ENCODE data around the gene EFEMP1. TPM values are rescaled to one million over a fixed set of nuclear protein-coding genes. Genes with fewer than 3 reads are reported as not detected.
"Not testable (repeated sequence)": the region's sequence is repeated elsewhere in the genome, so short reads cannot be mapped to it uniquely, and the experiment has no call there.

EFEMP1 gene
- total RNA-seq, 3 donors from 2014 or later (not counting 1 experiment from before 2014, with no cell fraction given): not detected

GRCh38 chr2:55837073-55837472 is 86.5 kb downstream of the EFEMP1 start:
- Mint-ChIP-seq H3K27ac (no peak overlapping the region), H3K4me1 (no peaks in the 10 kb centered on the region), H3K9me3 (peaks cover 7% of the 10 kb centered on the region in 2 donors), H3K27me3 (ENCODE audit: low read depth in 2 of 2) (no peaks in the 10 kb centered on the region), H3K4me3 (no peak overlapping the region), H3K36me3 (no peaks in the 10 kb centered on the region)
- Histone ChIP-seq H3K4me1 (ENCODE audit: control insufficient read depth, insufficient read depth, low read length) (no peaks in the 10 kb centered on the region), H3K27ac (ENCODE audit: low read length) (no peak overlapping the region), H3K9me3 (ENCODE audit: control insufficient read depth, insufficient read depth, low read length) (no peaks in the 10 kb centered on the region), H3K27me3 (ENCODE audit: control insufficient read depth, insufficient read depth, low read length) (no peaks in the 10 kb centered on the region), H3K4me3 (ENCODE audit: low read length) (no peak overlapping the region), H3K36me3 (ENCODE audit: control insufficient read depth, insufficient read depth, low read length) (no peaks in the 10 kb centered on the region)
- DNase-seq (no peak), ATAC-seq (no peak)
- TF ChIP-seq CTCF (IDR thresholded peaks at IDR 0.05): no peak
- intact Hi-C loops (cut with micrococcal nuclease): no loop called here
- 80% methylated on average over 9 of the region's 9 CpGs for WGBS (ENCODE audit: insufficient coverage)

- H3K27me3 Mint-ChIP-seq (ENCODE audit: low read depth in 2 of 2); H3K27ac Mint-ChIP-seq; H3K36me3 ChIP-seq (ENCODE audit: control insufficient read depth, insufficient read depth, low read length); H3K27ac ChIP-seq (ENCODE audit: low read length); H3K27me3 ChIP-seq (ENCODE audit: control insufficient read depth, insufficient read depth, low read length); H3K4me3 Mint-ChIP-seq; H3K4me1 ChIP-seq (ENCODE audit: control insufficient read depth, insufficient read depth, low read length); H3K4me1 Mint-ChIP-seq; DNase-seq; ATAC-seq; H3K36me3 Mint-ChIP-seq; H3K9me3 ChIP-seq (ENCODE audit: control insufficient read depth, insufficient read depth, low read length); H3K4me3 ChIP-seq (ENCODE audit: low read length); intact Hi-C loops (cut with micrococcal nuclease): not testable (repeated sequence)
- peaks cover 8 to 13% of the 10 kb centered on the region in 2 donors for H3K9me3 Mint-ChIP-seq
- 0% methylated on average over 1 of the region's 2 CpGs for WGBS (ENCODE audit: insufficient coverage)
Observed at GRCh38 chr2:55831671-55832410, 91.7 kb downstream of the EFEMP1 start.

DNA sequence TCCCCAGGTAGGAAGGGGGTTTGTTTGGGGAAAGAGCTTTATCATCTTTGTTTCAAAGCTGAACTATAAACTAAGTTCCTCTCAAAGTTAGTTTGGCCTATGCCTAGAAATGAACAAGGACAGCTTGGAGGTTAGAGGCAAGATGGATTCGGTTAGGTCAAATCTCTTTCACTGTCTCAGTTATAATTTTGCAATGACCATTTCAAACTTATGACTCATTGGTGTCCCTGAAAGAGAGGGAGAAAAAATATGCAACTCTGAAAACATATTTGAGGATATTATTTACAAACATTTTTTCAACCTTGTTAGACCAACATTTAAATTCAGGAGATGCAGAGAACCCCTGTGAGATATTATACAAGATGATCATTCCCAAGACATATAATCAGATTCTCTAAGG is 95.7 kb downstream of the EFEMP1 start:
- no peak for TF ChIP-seq CTCF (IDR thresholded peaks at IDR 0.05)
- H3K9me3 Mint-ChIP-seq: peaks cover 5 to 9% of the 10 kb centered on the region in 2 donors
- no peak for DNase-seq
- no peaks in the 10 kb centered on the region for H3K4me1 Mint-ChIP-seq
- no peaks in the 10 kb centered on the region for H3K36me3 Mint-ChIP-seq
- H3K9me3 ChIP-seq (ENCODE audit: control insufficient read depth, insufficient read depth, low read length): peaks cover 9% of the 10 kb centered on the region
- H3K36me3 ChIP-seq (ENCODE audit: control insufficient read depth, insufficient read depth, low read length): no peaks in the 10 kb centered on the region
- intact Hi-C loops (cut with micrococcal nuclease): no loop called here
- H3K4me1 ChIP-seq (ENCODE audit: control insufficient read depth, insufficient read depth, low read length): no peaks in the 10 kb centered on the region
- no peak overlapping the region for H3K27ac ChIP-seq (ENCODE audit: low read length)
- WGBS (ENCODE audit: insufficient coverage): no CpG with 5 or more reads among the region's 1 CpG
- no peak overlapping the region for H3K4me3 Mint-ChIP-seq
- no peaks in the 10 kb centered on the region for H3K27me3 ChIP-seq (ENCODE audit: control insufficient read depth, insufficient read depth, low read length)
- H3K27ac Mint-ChIP-seq: no peak overlapping the region
- no peak for ATAC-seq
- no peak overlapping the region for H3K4me3 ChIP-seq (ENCODE audit: low read length)
- H3K27me3 Mint-ChIP-seq (ENCODE audit: low read depth in 2 of 2): no peaks in the 10 kb centered on the region

GRCh38 chr2:55827428-55827827 is 96.2 kb downstream of the EFEMP1 start:
- intact Hi-C loops (cut with micrococcal nuclease); H3K4me1 Mint-ChIP-seq; H3K27ac Mint-ChIP-seq; H3K4me1 ChIP-seq (ENCODE audit: control insufficient read depth, insufficient read depth, low read length); DNase-seq; H3K4me3 Mint-ChIP-seq; H3K27me3 Mint-ChIP-seq (ENCODE audit: low read depth in 2 of 2); H3K36me3 ChIP-seq (ENCODE audit: control insufficient read depth, insufficient read depth, low read length); H3K27ac ChIP-seq (ENCODE audit: low read length); H3K4me3 ChIP-seq (ENCODE audit: low read length); H3K9me3 Mint-ChIP-seq; H3K36me3 Mint-ChIP-seq; H3K27me3 ChIP-seq (ENCODE audit: control insufficient read depth, insufficient read depth, low read length); ATAC-seq; H3K9me3 ChIP-seq (ENCODE audit: control insufficient read depth, insufficient read depth, low read length): not testable (repeated sequence)
- WGBS (ENCODE audit: insufficient coverage): 100% methylated on average over 2 of the region's 2 CpGs
